ENCODE results near the gene WSB1.
"Not testable (repeated sequence)": the region's sequence is repeated elsewhere in the genome, so short reads cannot be mapped to it uniquely, and the experiment has no call there.

The WSB1 gene

DNA sequence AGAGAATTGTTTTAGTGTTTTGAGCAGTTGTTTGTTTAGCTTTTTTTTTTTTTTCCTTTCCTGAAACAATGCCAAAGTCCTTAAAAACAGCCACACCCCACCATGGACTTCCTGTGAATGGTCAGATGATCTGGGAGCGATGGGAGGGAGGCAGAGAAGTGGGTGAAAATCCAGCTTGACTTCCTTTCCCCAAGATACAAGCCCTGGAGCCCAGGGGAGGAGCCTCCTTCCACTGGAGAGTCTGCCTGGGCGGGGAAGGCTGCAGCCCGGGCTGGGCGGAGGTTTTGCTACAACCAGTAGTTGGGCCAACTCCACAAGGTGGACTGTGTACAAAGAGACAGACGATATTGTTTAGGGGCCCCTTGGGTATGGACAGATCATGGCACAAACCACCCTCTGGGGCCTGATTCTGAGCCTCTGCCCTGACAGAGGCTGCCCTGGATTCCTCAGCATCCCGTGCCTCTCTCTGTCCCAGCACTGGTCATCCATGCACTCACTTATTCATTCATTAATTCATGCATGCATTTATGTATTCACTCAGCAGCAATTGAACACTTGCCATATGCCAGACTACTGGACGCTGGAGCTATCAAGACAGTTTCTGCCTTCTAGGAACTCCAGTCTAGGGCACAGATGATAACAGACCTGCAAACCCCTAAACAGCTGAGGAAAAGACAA lies 29.8 kb downstream of the WSB1 start:
- no peaks in the 10 kb centered on the region for H3K4me1 ChIP-seq (ENCODE audit: control insufficient read depth, insufficient read depth, low read length)
- H3K27ac ChIP-seq (ENCODE audit: insufficient read depth, low read depth, low read length, poor library complexity, severe bottlenecking), result no peak overlapping the region
- no peaks in the 10 kb centered on the region for H3K36me3 ChIP-seq (ENCODE audit: control insufficient read depth, insufficient read depth, low read length)
- no peaks in the 10 kb centered on the region for H3K9me3 ChIP-seq (ENCODE audit: control insufficient read depth, low read length)
- WGBS, 2 experiments, result 74 to 80% methylated on average over 7 of the region's 7 CpGs
- no peak overlapping the region for H3K4me3 ChIP-seq (ENCODE audit: insufficient read depth, low read depth, low read length)
- no peaks in the 10 kb centered on the region for H3K27me3 ChIP-seq (ENCODE audit: control insufficient read depth, insufficient read depth, low read length, poor library complexity, severe bottlenecking)

DNA sequence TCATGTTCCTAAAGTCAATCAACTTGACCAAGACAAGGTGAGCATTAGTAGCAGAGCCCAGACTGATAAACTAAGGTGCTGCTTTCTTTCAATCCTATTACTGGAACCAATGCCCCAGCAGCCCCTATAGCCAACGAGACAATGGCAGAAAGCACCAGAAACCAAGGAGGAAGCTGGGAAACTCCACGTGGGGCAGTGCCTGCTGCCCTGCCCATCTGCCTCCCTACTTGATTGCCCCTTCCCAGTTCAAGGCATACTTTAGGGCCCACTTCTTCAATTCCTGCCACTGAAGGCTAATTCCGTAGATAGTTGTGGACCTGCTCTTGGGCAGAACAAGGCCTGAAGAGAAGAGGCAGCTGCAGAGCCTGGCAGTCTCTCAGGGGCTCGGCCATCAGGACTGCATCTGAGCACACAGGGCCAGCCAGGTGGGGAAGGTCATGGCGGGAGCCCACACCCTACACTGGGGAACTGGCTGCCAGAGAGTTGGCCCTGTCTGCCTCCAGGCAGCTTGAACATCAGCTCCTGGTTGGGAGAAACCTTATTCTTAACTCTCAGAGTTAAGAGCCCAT lies 30.9 kb downstream of the WSB1 start:
- H3K4me3 ChIP-seq (ENCODE audit: insufficient read depth, low read depth, low read length), result no peak overlapping the region
- no peaks in the 10 kb centered on the region for H3K9me3 ChIP-seq (ENCODE audit: control insufficient read depth, low read length)
- 85 to 87% methylated on average over 5 of the region's 5 CpGs for WGBS, 2 experiments
- H3K27me3 ChIP-seq (ENCODE audit: control insufficient read depth, insufficient read depth, low read length, poor library complexity, severe bottlenecking), result no peaks in the 10 kb centered on the region
- H3K36me3 ChIP-seq (ENCODE audit: control insufficient read depth, insufficient read depth, low read length), result no peaks in the 10 kb centered on the region
- no peaks in the 10 kb centered on the region for H3K4me1 ChIP-seq (ENCODE audit: control insufficient read depth, insufficient read depth, low read length)
- no peak overlapping the region for H3K27ac ChIP-seq (ENCODE audit: insufficient read depth, low read depth, low read length, poor library complexity, severe bottlenecking)

DNA sequence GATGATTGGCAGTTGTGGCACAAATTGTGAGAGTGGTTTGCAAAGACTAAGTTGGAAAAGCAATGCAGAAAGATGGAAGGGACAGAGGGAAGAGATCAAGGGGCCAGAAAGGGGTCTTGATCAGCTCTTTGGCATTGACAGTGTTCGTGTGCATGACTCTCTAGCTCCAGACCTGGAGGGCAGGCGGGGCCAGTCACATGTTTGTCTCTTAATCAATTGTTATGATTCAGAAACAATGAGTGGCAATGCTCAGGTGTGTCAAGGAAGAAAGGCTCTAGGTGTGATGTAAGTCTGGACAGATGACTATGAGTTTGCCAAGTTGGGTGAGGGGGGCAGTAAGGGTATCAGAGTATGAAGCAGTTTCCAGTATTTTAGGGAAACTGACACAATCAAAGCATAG lies 32.1 kb downstream of the WSB1 start:
- Histone ChIP-seq H3K9me3 (ENCODE audit: control insufficient read depth, low read length) (no peaks in the 10 kb centered on the region), H3K4me3 (ENCODE audit: insufficient read depth, low read depth, low read length) (no peak overlapping the region), H3K27me3 (ENCODE audit: control insufficient read depth, insufficient read depth, low read length, poor library complexity, severe bottlenecking) (no peaks in the 10 kb centered on the region), H3K27ac (ENCODE audit: insufficient read depth, low read depth, low read length, poor library complexity, severe bottlenecking) (no peak overlapping the region), H3K4me1 (ENCODE audit: control insufficient read depth, insufficient read depth, low read length) (no peaks in the 10 kb centered on the region), H3K36me3 (ENCODE audit: control insufficient read depth, insufficient read depth, low read length) (no peaks in the 10 kb centered on the region)
- 86 to 89% methylated on average over 2 of the region's 2 CpGs for WGBS, 2 experiments

DNA sequence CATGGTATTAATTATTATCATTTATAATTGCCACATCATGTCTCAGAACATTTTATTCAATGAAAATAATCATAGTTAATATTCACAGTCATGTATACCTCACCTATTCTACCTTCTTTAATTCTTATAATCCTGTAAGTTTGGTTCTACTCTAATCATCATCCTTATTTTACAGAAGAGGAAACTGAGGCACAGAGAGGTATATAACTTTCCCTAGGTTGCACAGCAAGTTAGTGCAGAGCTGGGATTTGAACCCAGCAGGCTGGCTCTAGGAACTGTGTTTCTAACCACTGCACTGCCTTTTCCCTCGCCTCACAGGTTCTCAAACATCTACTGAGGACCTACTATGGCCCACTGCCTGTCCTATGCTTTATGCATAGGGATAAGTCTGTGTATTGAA lies 32.7 kb downstream of the WSB1 start:
- Histone ChIP-seq H3K4me1 (ENCODE audit: control insufficient read depth, insufficient read depth, low read length) (no peaks in the 10 kb centered on the region), H3K9me3 (ENCODE audit: control insufficient read depth, low read length) (no peaks in the 10 kb centered on the region), H3K36me3 (ENCODE audit: control insufficient read depth, insufficient read depth, low read length) (no peaks in the 10 kb centered on the region), H3K4me3 (ENCODE audit: insufficient read depth, low read depth, low read length) (no peak overlapping the region), H3K27ac (ENCODE audit: insufficient read depth, low read depth, low read length, poor library complexity, severe bottlenecking) (no peak overlapping the region), H3K27me3 (ENCODE audit: control insufficient read depth, insufficient read depth, low read length, poor library complexity, severe bottlenecking) (no peaks in the 10 kb centered on the region)
- WGBS, 2 experiments, result 56 to 100% methylated on average over 1 of the region's 1 CpG

DNA sequence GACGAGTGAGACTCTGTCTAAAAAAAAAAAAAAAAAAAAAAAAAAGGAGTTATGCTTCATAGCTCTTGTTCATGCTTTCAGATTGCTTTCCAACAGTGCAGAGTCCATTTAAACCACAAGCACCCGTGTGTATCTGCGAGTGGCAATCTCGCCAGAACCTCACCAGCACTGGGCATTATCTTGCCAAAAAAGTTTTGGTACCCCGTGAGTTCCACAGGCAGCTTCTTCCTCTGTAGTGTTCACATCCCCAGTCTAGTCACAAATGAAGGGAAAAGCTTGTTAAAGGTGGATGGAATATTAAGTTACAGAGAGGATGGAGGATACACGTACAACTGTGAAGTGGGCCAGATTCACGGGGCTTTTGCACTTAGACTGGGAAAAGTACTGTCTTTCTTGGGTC lies 33.5 kb downstream of the WSB1 start:
- Histone ChIP-seq H3K4me1 (ENCODE audit: control insufficient read depth, insufficient read depth, low read length) (no peaks in the 10 kb centered on the region), H3K4me3 (ENCODE audit: insufficient read depth, low read depth, low read length) (no peak overlapping the region), H3K27me3 (ENCODE audit: control insufficient read depth, insufficient read depth, low read length, poor library complexity, severe bottlenecking) (no peaks in the 10 kb centered on the region), H3K9me3 (ENCODE audit: control insufficient read depth, low read length) (no peaks in the 10 kb centered on the region), H3K27ac (ENCODE audit: insufficient read depth, low read depth, low read length, poor library complexity, severe bottlenecking) (no peak overlapping the region), H3K36me3 (ENCODE audit: control insufficient read depth, insufficient read depth, low read length) (no peaks in the 10 kb centered on the region)
- 94% methylated on average over 7 of the region's 7 CpGs for WGBS, 2 experiments

DNA sequence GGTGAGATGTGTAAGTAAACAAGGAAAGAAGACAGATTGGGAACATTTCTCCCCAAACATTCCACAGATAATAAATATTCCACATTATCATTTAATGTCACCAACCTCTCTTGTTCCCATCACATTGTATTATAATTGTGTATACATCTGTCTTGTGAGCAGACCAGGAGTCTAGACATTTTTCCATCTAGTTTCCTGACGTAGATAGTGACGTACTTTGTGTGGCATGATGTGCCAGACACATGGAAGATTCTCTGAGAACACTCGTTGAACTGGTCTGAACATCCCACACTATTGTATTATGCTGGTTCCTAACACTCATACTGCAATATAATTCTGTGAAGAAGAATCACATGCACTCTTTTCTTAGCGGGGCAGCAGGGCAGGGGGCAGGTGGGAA lies 34.0 kb downstream of the WSB1 start:
- H3K27me3 ChIP-seq (ENCODE audit: control insufficient read depth, insufficient read depth, low read length, poor library complexity, severe bottlenecking), result no peaks in the 10 kb centered on the region
- H3K4me3 ChIP-seq (ENCODE audit: insufficient read depth, low read depth, low read length), result no peak overlapping the region
- 91 to 93% methylated on average over 4 of the region's 4 CpGs for WGBS, 2 experiments
- no peaks in the 10 kb centered on the region for H3K9me3 ChIP-seq (ENCODE audit: control insufficient read depth, low read length)
- no peak overlapping the region for H3K27ac ChIP-seq (ENCODE audit: insufficient read depth, low read depth, low read length, poor library complexity, severe bottlenecking)
- H3K36me3 ChIP-seq (ENCODE audit: control insufficient read depth, insufficient read depth, low read length), result no peaks in the 10 kb centered on the region
- no peaks in the 10 kb centered on the region for H3K4me1 ChIP-seq (ENCODE audit: control insufficient read depth, insufficient read depth, low read length)

DNA sequence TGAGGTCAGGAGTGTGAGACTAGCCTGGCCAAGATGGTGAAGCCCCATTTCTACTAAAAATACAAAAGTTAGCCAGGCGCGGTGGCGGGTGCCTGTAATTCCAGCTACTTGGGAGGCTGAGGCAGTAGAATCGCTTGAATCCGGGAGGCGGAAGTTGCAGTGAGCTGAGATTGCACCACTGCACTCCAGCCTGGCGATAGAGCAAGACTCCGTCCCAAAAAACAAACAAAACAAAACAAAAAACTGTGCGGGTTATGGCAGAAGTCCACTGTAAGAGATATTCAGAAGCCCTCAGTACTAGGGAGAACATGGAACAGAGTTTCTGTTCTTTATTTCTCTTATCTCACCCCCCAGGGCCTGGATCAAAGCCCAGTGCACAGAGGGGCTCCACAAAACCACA lies 34.8 kb downstream of the WSB1 start:
- H3K27ac ChIP-seq (ENCODE audit: insufficient read depth, low read depth, low read length, poor library complexity, severe bottlenecking); H3K4me3 ChIP-seq (ENCODE audit: insufficient read depth, low read depth, low read length): not testable (repeated sequence)
- 74 to 75% methylated on average over 9 of the region's 9 CpGs for WGBS, 2 experiments

DNA sequence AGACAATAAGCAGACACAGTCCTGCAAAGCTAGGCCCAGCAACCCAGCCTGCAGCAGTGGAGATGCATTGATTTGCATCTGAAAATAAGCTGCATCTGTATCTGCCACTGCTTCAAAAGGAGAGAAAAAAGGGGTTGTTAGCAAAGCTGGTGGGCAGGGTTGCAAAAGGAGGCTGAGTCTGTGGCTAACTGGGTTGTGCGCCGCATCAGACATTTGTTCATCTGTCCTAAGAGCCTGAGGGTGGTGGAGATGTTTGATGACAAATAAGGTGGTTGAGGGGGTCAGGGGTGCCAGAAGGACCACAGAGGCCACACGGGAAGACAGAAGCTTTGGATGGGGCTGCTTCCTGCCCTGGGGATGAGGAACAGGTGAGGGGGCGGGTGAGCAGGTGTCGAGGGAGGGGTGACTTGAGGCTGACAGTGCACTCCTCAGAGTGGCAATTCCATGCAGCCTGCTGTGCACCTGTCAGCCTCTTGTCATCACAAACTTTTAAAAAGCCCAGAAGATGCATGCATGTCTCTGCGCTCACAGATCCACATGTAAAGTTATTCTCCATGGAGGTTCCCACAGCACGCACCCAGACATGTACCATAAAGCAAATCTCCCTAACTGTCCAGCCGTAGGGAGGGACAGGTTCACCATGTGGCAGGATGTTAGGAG lies 35.4 kb downstream of the WSB1 start:
- H3K4me3 ChIP-seq (ENCODE audit: insufficient read depth, low read depth, low read length), result no peak overlapping the region
- H3K27ac ChIP-seq (ENCODE audit: insufficient read depth, low read depth, low read length, poor library complexity, severe bottlenecking), result no peak overlapping the region
- no peaks in the 10 kb centered on the region for H3K36me3 ChIP-seq (ENCODE audit: control insufficient read depth, insufficient read depth, low read length)
- no peaks in the 10 kb centered on the region for H3K9me3 ChIP-seq (ENCODE audit: control insufficient read depth, low read length)
- no peaks in the 10 kb centered on the region for H3K27me3 ChIP-seq (ENCODE audit: control insufficient read depth, insufficient read depth, low read length, poor library complexity, severe bottlenecking)
- 85 to 89% methylated on average over 8 of the region's 8 CpGs for WGBS, 2 experiments
- H3K4me1 ChIP-seq (ENCODE audit: control insufficient read depth, insufficient read depth, low read length), result no peaks in the 10 kb centered on the region

More for the DNA sequence above, 34.8 kb downstream of the WSB1 start:
- H3K9me3 ChIP-seq (ENCODE audit: control insufficient read depth, low read length); H3K27me3 ChIP-seq (ENCODE audit: control insufficient read depth, insufficient read depth, low read length, poor library complexity, severe bottlenecking); H3K4me1 ChIP-seq (ENCODE audit: control insufficient read depth, insufficient read depth, low read length); H3K36me3 ChIP-seq (ENCODE audit: control insufficient read depth, insufficient read depth, low read length): not testable (repeated sequence)

DNA sequence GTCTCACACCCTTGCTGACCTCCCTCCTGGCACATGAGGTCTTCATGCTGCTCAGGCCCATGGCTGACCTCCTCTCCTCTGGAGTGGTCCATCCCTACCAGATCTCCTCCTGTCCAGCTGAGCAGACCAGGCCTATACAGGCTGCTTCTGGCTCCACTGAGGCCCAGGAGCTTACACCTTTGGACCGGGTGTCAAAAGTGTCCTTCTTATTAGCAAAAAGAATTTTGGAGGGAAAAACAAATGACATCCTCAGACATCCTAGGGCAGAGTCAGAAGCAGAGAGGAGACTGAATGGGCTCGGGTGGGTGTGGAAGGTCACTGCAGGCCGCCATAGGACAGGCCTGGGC lies 38.1 kb downstream of the WSB1 start:
- 73 to 85% methylated on average over 3 of the region's 3 CpGs for WGBS, 2 experiments
- Histone ChIP-seq H3K36me3 (ENCODE audit: control insufficient read depth, insufficient read depth, low read length) (no peaks in the 10 kb centered on the region), H3K27me3 (ENCODE audit: control insufficient read depth, insufficient read depth, low read length, poor library complexity, severe bottlenecking) (no peaks in the 10 kb centered on the region), H3K4me1 (ENCODE audit: control insufficient read depth, insufficient read depth, low read length) (no peaks in the 10 kb centered on the region), H3K9me3 (ENCODE audit: control insufficient read depth, low read length) (no peaks in the 10 kb centered on the region), H3K27ac (ENCODE audit: insufficient read depth, low read depth, low read length, poor library complexity, severe bottlenecking) (peak overlapping the region; percentile 71), H3K4me3 (ENCODE audit: insufficient read depth, low read depth, low read length) (no peak overlapping the region)

DNA sequence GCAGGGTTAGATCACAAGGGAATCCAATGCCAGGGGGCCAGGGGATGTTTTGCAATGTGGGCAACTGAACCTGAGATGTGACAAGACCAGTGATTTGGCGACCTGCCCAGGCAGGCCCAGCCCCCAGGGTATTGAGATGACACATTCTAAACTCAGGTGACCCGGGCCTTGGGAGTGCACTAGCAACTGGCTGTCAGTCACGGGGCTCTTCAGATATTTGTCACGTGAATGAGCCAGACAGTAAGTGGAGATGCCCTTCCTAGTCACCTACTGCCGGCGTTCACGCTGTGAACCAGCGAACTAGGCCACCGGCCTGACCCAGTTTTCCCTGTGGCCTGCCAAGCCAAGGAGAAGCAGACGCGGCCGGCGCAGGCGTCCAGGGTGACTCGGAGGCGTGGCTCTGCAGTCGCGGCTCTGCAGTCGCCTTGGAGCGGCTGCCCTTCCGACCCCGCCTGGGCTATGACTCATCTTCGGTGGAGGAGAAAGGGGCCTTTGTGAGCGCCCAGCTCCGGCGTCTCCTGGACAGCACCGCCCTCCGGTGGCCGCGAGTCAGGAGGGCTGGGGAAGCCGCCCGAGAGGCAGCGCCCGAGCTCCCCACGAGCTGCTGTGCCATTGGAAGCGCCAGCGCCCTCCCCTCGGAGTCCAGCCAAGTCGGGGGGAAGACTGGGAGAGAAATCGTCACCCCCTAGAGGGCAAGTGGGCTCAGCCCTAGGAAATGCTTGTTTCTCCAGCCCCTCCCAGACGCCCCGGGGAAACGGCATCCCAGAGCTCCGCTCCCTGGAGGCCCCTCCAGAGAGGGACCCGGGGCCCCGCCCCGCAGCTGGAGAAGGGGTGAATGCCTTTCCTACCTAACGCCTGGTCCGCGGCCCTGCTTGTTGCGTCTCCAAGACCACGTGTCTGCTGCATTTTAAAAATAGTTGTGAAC lies 38.8 kb downstream of the WSB1 start:
- Histone ChIP-seq H3K4me1 (ENCODE audit: control insufficient read depth, insufficient read depth, low read length) (no peaks in the 10 kb centered on the region), H3K9me3 (ENCODE audit: control insufficient read depth, low read length) (no peaks in the 10 kb centered on the region), H3K36me3 (ENCODE audit: control insufficient read depth, insufficient read depth, low read length) (no peaks in the 10 kb centered on the region), H3K27me3 (ENCODE audit: control insufficient read depth, insufficient read depth, low read length, poor library complexity, severe bottlenecking) (no peaks in the 10 kb centered on the region), H3K4me3 (ENCODE audit: insufficient read depth, low read depth, low read length) (peak overlapping the region; percentile 51), H3K27ac (ENCODE audit: insufficient read depth, low read depth, low read length, poor library complexity, severe bottlenecking) (peak overlapping the region; percentile 77)
- WGBS, 2 experiments, result 2% methylated on average over 52 of the region's 52 CpGs

Measured in ectodermal cell (in vitro differentiated cells).